ENCODE results near the gene ABCD3. TPM values are rescaled to one million over a fixed set of nuclear protein-coding genes. Genes with fewer than 3 reads are reported as not detected.

The ABCD3 gene
- total RNA-seq, 1 donor from 2014 or later: 54.9 TPM

- no peak for TF ChIP-seq CTCF (IDR thresholded peaks at IDR 0.05)
- no peak for ATAC-seq
- intact Hi-C loops (cut with DNase I): no loop called here
- Histone ChIP-seq H3K9me3 (no peaks in the 10 kb centered on the region), H3K27me3 (ENCODE audit: low read depth) (no peaks in the 10 kb centered on the region), H3K4me3 (no peak overlapping the region), H3K36me3 (no peaks in the 10 kb centered on the region), H3K27ac (no peak overlapping the region), H3K4me1 (peaks cover 4% of the 10 kb centered on the region)
- no peak for DNase-seq
Observed at GRCh38 chr1:94553931-94554330, 135.7 kb downstream of the ABCD3 start.

GRCh38 chr1:94554580-94554979 lies 136.4 kb downstream of the ABCD3 start:
- DNase-seq (no peak), ATAC-seq (no peak)
- intact Hi-C loops (cut with DNase I): no loop called here
- peaks cover 4% of the 10 kb centered on the region for H3K4me1 ChIP-seq
- H3K4me3 ChIP-seq: no peak overlapping the region
- H3K27me3 ChIP-seq (ENCODE audit: low read depth): no peaks in the 10 kb centered on the region
- no peak for TF ChIP-seq CTCF (IDR thresholded peaks at IDR 0.05)
- H3K9me3 ChIP-seq: no peaks in the 10 kb centered on the region
- no peaks in the 10 kb centered on the region for H3K36me3 ChIP-seq
- no peak overlapping the region for H3K27ac ChIP-seq

GRCh38 chr1:94555091-94555490 lies 136.9 kb downstream of the ABCD3 start:
- no peaks in the 10 kb centered on the region for H3K36me3 ChIP-seq
- no peaks in the 10 kb centered on the region for H3K27me3 ChIP-seq (ENCODE audit: low read depth)
- intact Hi-C loops (cut with DNase I): no loop called here
- TF ChIP-seq CTCF (IDR thresholded peaks at IDR 0.05): no peak
- no peak overlapping the region for H3K27ac ChIP-seq
- H3K4me1 ChIP-seq: peaks cover 4% of the 10 kb centered on the region
- H3K4me3 ChIP-seq: no peak overlapping the region
- DNase-seq (no peak), ATAC-seq (no peak)
- H3K9me3 ChIP-seq: no peaks in the 10 kb centered on the region

GRCh38 chr1:94559921-94560320 lies 141.7 kb downstream of the ABCD3 start:
- DNase-seq (no peak), ATAC-seq (no peak)
- TF ChIP-seq CTCF (IDR thresholded peaks at IDR 0.05): no peak
- Histone ChIP-seq H3K27me3 (ENCODE audit: low read depth) (no peaks in the 10 kb centered on the region), H3K27ac (no peak overlapping the region), H3K9me3 (no peaks in the 10 kb centered on the region), H3K4me1 (peaks cover 8% of the 10 kb centered on the region), H3K36me3 (no peaks in the 10 kb centered on the region), H3K4me3 (no peak overlapping the region)
- intact Hi-C loops (cut with DNase I): no loop called here

- peaks cover 8% of the 10 kb centered on the region for H3K4me1 ChIP-seq
- no peaks in the 10 kb centered on the region for H3K36me3 ChIP-seq
- intact Hi-C loops (cut with DNase I): no loop called here
- no peak overlapping the region for H3K4me3 ChIP-seq
- no peaks in the 10 kb centered on the region for H3K9me3 ChIP-seq
- no peaks in the 10 kb centered on the region for H3K27me3 ChIP-seq (ENCODE audit: low read depth)
- TF ChIP-seq CTCF (IDR thresholded peaks at IDR 0.05): no peak
- no peak for ATAC-seq
- no peak for DNase-seq
- no peak overlapping the region for H3K27ac ChIP-seq
Observed at GRCh38 chr1:94560333-94560732, 142.1 kb downstream of the ABCD3 start.
